ENCODE data around the gene MSANTD3.

Gene MSANTD3

GRCh38 chr9:100443781-100444768, 17.1 kb downstream of the MSANTD3 start:
- Histone ChIP-seq H4K20me1 (ENCODE audit: insufficient read depth, low read length) (no peaks in the 10 kb centered on the region), H2AFZ (ENCODE audit: low read depth, low read length) (no peak overlapping the region), H3K27me3 (ENCODE audit: insufficient read depth, low read length, poor library complexity) (no peaks in the 10 kb centered on the region), H3K79me2 (ENCODE audit: insufficient read depth, low read length) (no peaks in the 10 kb centered on the region), H3K27ac (ENCODE audit: low read length) (no peak overlapping the region), H3K36me3 (ENCODE audit: insufficient read depth, low read length) (no peaks in the 10 kb centered on the region), H3K4me2 (ENCODE audit: insufficient read depth, low read length) (no peak overlapping the region), H3K4me3 (ENCODE audit: low read depth in 1 of 2, low read length in 2 of 2) (no peak overlapping the region), H3K9me3 (ENCODE audit: insufficient read depth, low read length, severe bottlenecking) (no peaks in the 10 kb centered on the region), H3K4me1 (ENCODE audit: insufficient read depth, low read length) (no peaks in the 10 kb centered on the region), H3K9ac (ENCODE audit: low read depth, low read length) (no peak overlapping the region)
- TF ChIP-seq EZH2 (IDR thresholded peaks at IDR 0.05; ENCODE audit: borderline replicate concordance, low read depth, low read length, severe bottlenecking) (no peak), CTCF (IDR thresholded peaks at IDR 0.05; ENCODE audit: borderline replicate concordance, extremely low read depth, low read length, poor library complexity, severe bottlenecking) (no peak)
- ATAC-seq (ENCODE audit: insufficient read depth, low read depth) (no peak), DNase-seq (no peak)

GRCh38 chr9:100445161-100445902, 18.4 kb downstream of the MSANTD3 start:
- no peak for ATAC-seq (ENCODE audit: insufficient read depth, low read depth)
- Histone ChIP-seq H2AFZ (ENCODE audit: low read depth, low read length) (no peak overlapping the region), H3K9me3 (ENCODE audit: insufficient read depth, low read length, severe bottlenecking) (no peaks in the 10 kb centered on the region), H3K9ac (ENCODE audit: low read depth, low read length) (no peak overlapping the region), H3K4me2 (ENCODE audit: insufficient read depth, low read length) (no peak overlapping the region), H3K4me3 (ENCODE audit: low read depth in 1 of 2, low read length in 2 of 2) (no peak overlapping the region), H3K36me3 (ENCODE audit: insufficient read depth, low read length) (no peaks in the 10 kb centered on the region), H3K79me2 (ENCODE audit: insufficient read depth, low read length) (no peaks in the 10 kb centered on the region), H3K27me3 (ENCODE audit: insufficient read depth, low read length, poor library complexity) (no peaks in the 10 kb centered on the region), H4K20me1 (ENCODE audit: insufficient read depth, low read length) (no peaks in the 10 kb centered on the region), H3K27ac (ENCODE audit: low read length) (no peak overlapping the region), H3K4me1 (ENCODE audit: insufficient read depth, low read length) (no peaks in the 10 kb centered on the region)
- TF ChIP-seq CTCF (IDR thresholded peaks at IDR 0.05; ENCODE audit: borderline replicate concordance, extremely low read depth, low read length, poor library complexity, severe bottlenecking) (no peak), EZH2 (IDR thresholded peaks at IDR 0.05; ENCODE audit: borderline replicate concordance, low read depth, low read length, severe bottlenecking) (no peak)
- no peak for DNase-seq

GRCh38 chr9:100445903-100446549, 19.1 kb downstream of the MSANTD3 start:
- H4K20me1 ChIP-seq (ENCODE audit: insufficient read depth, low read length), result no peaks in the 10 kb centered on the region
- no peak overlapping the region for H2AFZ ChIP-seq (ENCODE audit: low read depth, low read length)
- TF ChIP-seq CTCF (IDR thresholded peaks at IDR 0.05; ENCODE audit: borderline replicate concordance, extremely low read depth, low read length, poor library complexity, severe bottlenecking) (no peak), EZH2 (IDR thresholded peaks at IDR 0.05; ENCODE audit: borderline replicate concordance, low read depth, low read length, severe bottlenecking) (no peak)
- no peak overlapping the region for H3K4me3 ChIP-seq (ENCODE audit: low read depth in 1 of 2, low read length in 2 of 2)
- no peak overlapping the region for H3K27ac ChIP-seq (ENCODE audit: low read length)
- no peaks in the 10 kb centered on the region for H3K4me1 ChIP-seq (ENCODE audit: insufficient read depth, low read length)
- H3K9me3 ChIP-seq (ENCODE audit: insufficient read depth, low read length, severe bottlenecking), result no peaks in the 10 kb centered on the region
- DNase-seq (no peak), ATAC-seq (ENCODE audit: insufficient read depth, low read depth) (no peak)
- no peak overlapping the region for H3K4me2 ChIP-seq (ENCODE audit: insufficient read depth, low read length)
- no peaks in the 10 kb centered on the region for H3K79me2 ChIP-seq (ENCODE audit: insufficient read depth, low read length)
- no peaks in the 10 kb centered on the region for H3K36me3 ChIP-seq (ENCODE audit: insufficient read depth, low read length)
- H3K9ac ChIP-seq (ENCODE audit: low read depth, low read length), result no peak overlapping the region
- H3K27me3 ChIP-seq (ENCODE audit: insufficient read depth, low read length, poor library complexity), result no peaks in the 10 kb centered on the region
